ENCODE measurements around the gene MEGF6.
A peak's percentile ranks its signal among the peaks of the same experiment; 100 is the strongest.

Gene MEGF6

GRCh38 chr1:3618531-3618880 is 7.2 kb upstream of the MEGF6 start:
- Histone ChIP-seq H3K4me1 (no peaks in the 10 kb centered on the region), H3K27me3 (ENCODE audit: control insufficient read depth, insufficient read depth, low read length) (no peaks in the 10 kb centered on the region), H3K4me2 (ENCODE audit: low read length) (no peak overlapping the region), H3K9me3 (ENCODE audit: control insufficient read depth, low read length) (no peaks in the 10 kb centered on the region), H3K27ac (no peak overlapping the region), H2AFZ (no peak overlapping the region), H3K36me3 (ENCODE audit: control insufficient read depth, insufficient read depth, low read length) (no peaks in the 10 kb centered on the region), H3K79me2 (no peaks in the 10 kb centered on the region), H3K9ac (no peak overlapping the region), H3K4me3 (ENCODE audit: low read depth, low read length) (no peak overlapping the region)
- no peak for TF ChIP-seq CTCF (IDR thresholded peaks at IDR 0.05)

GRCh38 chr1:3617806-3618345 is 6.6 kb upstream of the MEGF6 start:
- no peaks in the 10 kb centered on the region for H3K4me1 ChIP-seq
- H3K27me3 ChIP-seq (ENCODE audit: control insufficient read depth, insufficient read depth, low read length) = no peaks in the 10 kb centered on the region
- TF ChIP-seq CTCF (IDR thresholded peaks at IDR 0.05) = no peak
- no peak overlapping the region for H3K4me2 ChIP-seq (ENCODE audit: low read length)
- no peak overlapping the region for H2AFZ ChIP-seq
- H3K79me2 ChIP-seq = no peaks in the 10 kb centered on the region
- no peaks in the 10 kb centered on the region for H3K36me3 ChIP-seq (ENCODE audit: control insufficient read depth, insufficient read depth, low read length)
- no peak overlapping the region for H3K27ac ChIP-seq
- no peak overlapping the region for H3K9ac ChIP-seq
- no peak overlapping the region for H3K4me3 ChIP-seq (ENCODE audit: low read depth, low read length)
- no peaks in the 10 kb centered on the region for H3K9me3 ChIP-seq (ENCODE audit: control insufficient read depth, low read length)

GRCh38 chr1:3616861-3617260 is 5.6 kb upstream of the MEGF6 start:
- TF ChIP-seq CTCF (IDR thresholded peaks at IDR 0.05) = no peak
- no peaks in the 10 kb centered on the region for H3K27me3 ChIP-seq (ENCODE audit: control insufficient read depth, insufficient read depth, low read length)

GRCh38 chr1:3614755-3615742 is 3.7 kb upstream of the MEGF6 start:
- Histone ChIP-seq H3K27me3 (ENCODE audit: control insufficient read depth, insufficient read depth, low read length) (no peaks in the 10 kb centered on the region), H3K36me3 (ENCODE audit: control insufficient read depth, insufficient read depth, low read length) (no peaks in the 10 kb centered on the region), H3K4me2 (ENCODE audit: low read length) (no peak overlapping the region), H3K4me3 (ENCODE audit: low read depth, low read length) (no peak overlapping the region), H3K4me1 (no peaks in the 10 kb centered on the region), H3K27ac (no peak overlapping the region), H2AFZ (no peak overlapping the region), H3K9ac (no peak overlapping the region), H3K9me3 (ENCODE audit: control insufficient read depth, low read length) (no peaks in the 10 kb centered on the region), H3K79me2 (no peaks in the 10 kb centered on the region)
- peak; percentile 29 for TF ChIP-seq CTCF (IDR thresholded peaks at IDR 0.05)

More at GRCh38 chr1:3616861-3617260, 5.6 kb upstream of the MEGF6 start:
- H3K9me3 ChIP-seq (ENCODE audit: control insufficient read depth, low read length) = no peaks in the 10 kb centered on the region
- no peak overlapping the region for H3K4me2 ChIP-seq (ENCODE audit: low read length)
- H3K9ac ChIP-seq = no peak overlapping the region
- no peak overlapping the region for H3K4me3 ChIP-seq (ENCODE audit: low read depth, low read length)
- no peaks in the 10 kb centered on the region for H3K4me1 ChIP-seq
- no peak overlapping the region for H3K27ac ChIP-seq
- H2AFZ ChIP-seq = no peak overlapping the region
- no peaks in the 10 kb centered on the region for H3K79me2 ChIP-seq
- no peaks in the 10 kb centered on the region for H3K36me3 ChIP-seq (ENCODE audit: control insufficient read depth, insufficient read depth, low read length)

All from parathyroid adenoma (tissue), 2 donors.